Stimulated activated CD4-positive, alpha-beta T cell treated with anti-CD3 and anti-CD28 coated beads, Interleukin-1b, Interleukin-23, amount 100 ng/mL, for 1 hour (primary cell): Measurements from ENCODE around the gene NFXL1.

Source experiments
- DNase-seq, 2 donors: peaks; one replicate each; pipeline ENCODE4 v3.0.0-alpha.2; 2020; ENCODE audit warnings: low read depth in 2 of 2

NFXL1 gene

DNA sequence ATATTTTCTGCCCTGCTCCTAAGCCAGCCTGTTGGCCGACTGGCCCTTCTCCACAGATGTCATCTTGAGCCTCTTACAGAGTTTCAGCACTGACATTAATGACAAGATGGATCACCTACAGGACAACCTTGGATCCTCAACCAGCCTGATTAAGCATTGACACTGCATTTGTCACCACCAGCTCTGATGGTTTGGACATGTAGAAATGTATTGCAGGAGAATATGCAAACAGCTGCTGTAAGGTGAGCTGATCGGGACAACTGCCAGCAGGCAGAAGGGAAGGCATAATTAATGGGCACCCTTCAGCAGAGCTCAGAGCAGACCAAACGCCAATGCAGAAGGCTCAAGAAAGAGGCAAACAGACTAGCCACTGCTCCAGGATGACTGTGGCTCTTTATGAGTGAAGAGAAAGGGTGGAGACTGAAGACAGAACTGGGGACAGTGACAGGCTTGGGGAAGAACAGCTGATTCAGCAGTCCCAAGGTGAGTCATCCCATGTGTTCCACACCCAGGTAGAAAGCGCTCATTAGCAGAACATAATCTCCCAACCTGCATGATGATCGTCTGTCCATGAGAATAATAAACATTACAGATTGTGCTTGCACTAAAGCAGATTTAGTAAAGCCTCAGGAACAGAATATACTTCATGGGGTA lies 83.2 kb downstream of the NFXL1 start:
- no peak for DNase-seq

DNA sequence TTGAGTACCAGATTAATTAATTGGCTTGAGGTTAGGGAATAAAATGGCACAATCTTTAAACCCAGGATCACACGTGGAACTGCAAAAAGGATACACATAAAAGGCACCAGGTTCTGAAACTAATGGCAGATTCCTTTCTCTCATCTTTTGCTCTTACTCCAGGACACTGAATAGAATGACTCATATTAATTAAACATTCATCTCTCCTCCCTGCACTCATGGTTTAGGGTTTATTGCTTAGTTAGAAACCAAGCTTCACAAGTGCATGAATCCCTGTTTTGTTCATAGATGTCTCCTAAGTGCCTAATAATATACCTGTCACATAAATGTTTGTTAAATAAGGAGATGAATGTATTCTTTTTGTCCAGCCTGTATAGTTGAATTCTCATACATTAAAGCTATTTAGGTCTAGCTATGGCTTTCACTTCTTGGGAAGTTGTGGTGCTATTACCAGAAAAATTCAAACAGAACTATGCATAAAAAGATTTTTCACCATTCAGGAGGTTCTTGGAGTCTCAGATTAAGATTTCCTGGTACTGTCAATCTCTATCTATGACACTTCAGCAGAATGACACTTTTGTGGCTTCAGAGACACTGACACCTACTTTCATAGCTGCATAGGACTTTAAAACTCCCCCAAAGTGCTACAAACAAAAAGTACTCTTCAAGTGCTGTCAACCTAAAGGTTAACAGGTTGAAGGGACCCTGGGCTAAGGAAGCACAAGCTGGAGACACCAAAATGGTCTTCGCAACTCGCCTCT lies 83.9 kb downstream of the NFXL1 start:
- no peak for DNase-seq

GRCh38 chr4:47829438-47829837 lies 84.9 kb downstream of the NFXL1 start:
- no peak for DNase-seq

DNA sequence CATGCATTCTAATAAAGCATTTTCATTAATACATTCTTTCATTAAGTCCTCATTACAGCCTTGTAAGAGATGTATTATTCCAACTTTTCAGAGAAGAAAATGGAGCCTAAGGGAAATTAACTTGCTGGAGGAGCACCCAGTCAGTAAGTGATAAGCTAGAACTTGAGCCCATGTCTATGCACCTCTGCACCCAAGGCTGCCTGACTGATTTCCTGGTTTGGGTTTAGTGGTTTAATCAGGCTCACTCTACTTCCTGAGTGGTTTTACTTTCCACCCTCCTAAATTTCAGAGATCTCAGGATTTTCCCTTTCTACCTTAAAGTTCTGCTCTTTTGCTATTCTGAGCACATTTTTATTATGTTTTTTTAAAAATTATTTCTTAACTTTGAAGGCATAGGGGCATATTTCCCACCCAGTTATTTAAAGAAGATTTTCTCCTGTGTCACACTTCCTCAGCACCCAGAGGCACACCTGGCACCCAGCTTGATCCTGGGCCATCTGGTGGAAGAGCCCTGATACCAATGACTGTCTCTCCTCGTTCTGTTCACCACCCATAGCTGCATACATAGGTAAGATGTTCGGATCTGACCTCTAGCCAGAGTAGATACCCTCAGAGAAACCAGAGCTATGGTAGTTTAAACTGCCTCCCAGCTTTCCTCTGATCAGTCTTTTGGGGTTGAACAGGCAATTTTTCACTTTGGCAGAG lies 86.9 kb downstream of the NFXL1 start:
- no peak for DNase-seq

DNA sequence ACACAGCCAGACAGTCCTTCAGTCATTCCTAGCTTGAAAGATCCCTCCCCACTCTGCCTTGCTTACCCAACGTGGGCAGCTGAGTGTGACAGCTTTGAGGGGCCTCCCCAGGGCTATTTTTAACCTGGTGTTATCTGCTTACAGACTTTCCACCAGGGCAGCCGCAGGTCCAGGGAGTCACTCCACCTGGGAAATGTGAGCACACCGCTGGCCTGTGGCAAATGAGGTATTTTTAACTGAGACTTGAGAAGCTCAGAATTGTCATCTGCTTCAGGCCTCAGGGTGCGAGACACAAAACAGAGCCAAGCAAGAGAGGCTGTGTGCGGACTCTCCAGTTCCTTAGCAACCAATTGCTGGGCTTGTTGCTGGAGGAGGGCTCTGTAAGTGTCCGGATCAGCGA lies 89.5 kb downstream of the NFXL1 start:
- no peak for DNase-seq

GRCh38 chr4:47819178-47819577 lies 95.2 kb downstream of the NFXL1 start:
- no peak for DNase-seq

DNA sequence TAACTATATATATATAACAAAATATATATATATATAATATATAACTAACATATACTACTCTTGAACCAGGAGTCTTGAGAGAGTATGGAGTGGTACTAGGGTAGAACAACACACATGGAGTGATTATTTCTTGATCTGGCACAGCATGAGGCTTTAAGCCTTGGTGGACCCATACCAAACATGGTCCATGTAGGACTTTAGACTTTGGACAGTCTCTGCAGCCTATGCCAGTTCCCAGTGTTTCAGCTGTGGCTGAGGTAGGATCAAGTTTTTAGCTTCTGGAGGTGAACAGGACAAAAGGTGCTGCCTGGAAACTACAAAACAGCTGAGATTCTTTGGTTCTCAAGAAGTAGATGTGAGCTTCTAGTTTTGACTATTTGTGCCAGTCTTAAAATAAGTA lies 97.1 kb downstream of the NFXL1 start:
- no peak for DNase-seq

- no peak for DNase-seq
Measured at GRCh38 chr4:47816748-47817147, 97.6 kb downstream of the NFXL1 start.

DNA sequence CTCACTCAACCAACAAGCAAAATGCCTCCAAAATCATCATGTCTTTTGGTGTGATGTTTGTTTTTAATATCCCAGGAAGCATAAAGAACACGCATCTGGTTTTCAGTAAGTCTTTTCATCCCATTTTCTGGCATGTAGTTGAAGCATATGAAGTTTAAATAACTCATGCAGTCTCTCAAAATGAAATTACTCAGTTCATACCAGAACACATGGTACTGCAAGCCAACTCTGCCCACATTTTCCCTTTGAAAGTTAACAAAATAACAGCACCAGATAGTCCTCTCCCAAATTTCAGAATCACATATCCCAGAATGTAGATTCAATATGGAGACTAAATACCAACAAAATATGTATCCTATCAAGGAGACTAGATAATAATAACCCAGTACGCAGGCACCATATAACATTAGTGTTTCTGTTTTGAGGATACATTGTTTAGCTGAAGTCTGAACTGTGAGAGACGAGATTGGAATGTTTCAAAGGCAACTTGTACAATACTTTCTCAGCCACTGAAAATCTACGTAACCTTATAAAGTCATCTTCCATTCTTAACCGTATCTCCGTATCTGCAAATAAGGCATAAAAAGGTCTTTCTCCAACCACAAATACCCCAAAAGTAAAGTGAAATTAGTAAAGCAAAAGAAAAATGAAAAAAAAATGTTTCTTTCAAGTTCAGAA lies 99.6 kb downstream of the NFXL1 start:
- no peak for DNase-seq

GRCh38 chr4:47809654-47810203 lies 104.7 kb downstream of the NFXL1 start:
- DNase-seq: no peak

DNA sequence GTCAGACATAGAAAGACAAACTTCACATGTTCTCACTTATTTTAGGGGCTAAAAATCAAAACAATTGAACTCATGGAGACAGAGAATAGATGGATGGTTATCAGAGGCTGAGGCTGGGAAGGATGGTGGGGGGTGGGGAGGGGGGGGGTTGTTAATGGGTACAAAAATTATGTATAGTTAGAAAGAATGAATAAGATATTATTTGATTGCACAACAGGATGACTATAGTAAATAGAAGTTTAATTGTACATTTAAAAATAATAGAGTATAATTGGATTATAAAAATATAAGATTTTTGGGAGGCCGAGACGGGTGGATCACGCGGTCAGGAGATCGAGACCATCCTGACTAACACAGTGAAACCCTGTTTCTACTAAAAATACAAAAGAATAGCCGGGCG lies 109.8 kb downstream of the NFXL1 start:
- no peak for DNase-seq

- no peak for DNase-seq
Measured at GRCh38 chr4:47801481-47802002, 112.8 kb downstream of the NFXL1 start.

DNA sequence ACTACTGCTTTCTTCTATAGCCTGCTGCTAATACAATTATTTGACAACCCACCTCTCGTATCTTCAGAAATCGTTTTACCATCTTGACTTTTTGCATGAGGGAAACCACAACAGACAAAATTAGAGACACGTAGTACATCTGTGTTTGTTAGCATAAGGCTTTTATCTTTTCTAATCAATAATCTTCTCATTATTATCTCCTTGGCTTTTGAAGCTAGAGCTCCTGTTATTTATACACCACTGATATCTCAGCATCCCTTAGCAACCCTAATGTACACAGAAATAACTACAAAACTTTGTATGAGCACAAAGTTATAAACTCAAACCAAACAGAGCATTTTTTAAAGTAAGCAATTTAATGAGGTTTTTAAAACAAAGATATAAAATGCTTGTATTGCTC lies 116.2 kb downstream of the NFXL1 start:
- DNase-seq: no peak
